H9 (cell line): ENCODE results near the gene NFKB1. TPM values are rescaled to one million over a fixed set of nuclear protein-coding genes. Genes with fewer than 3 reads are reported as not detected.

Source experiments
- DNase-seq: peaks from one replicate; pipeline ENCODE4 v3.0.0-alpha.2; 2017
- H2AFZ ChIP-seq: one replicate; pipeline ENCODE4 v1.6.1; 2013; ENCODE audit warnings: mild to moderate bottlenecking, low read length, control low read depth, moderate library complexity
- H2AK5ac ChIP-seq: 2 replicates; pipeline ENCODE4 v1.6.1; 2013; ENCODE audit warnings: low read length, control low read depth, mixed read lengths; ENCODE audit not compliant: insufficient read length
- H2BK120ac ChIP-seq: one replicate; pipeline ENCODE4 v1.6.1; 2013; ENCODE audit warnings: low read depth, mild to moderate bottlenecking, low read length, control low read depth, inconsistent platforms; ENCODE audit not compliant: poor library complexity, severe bottlenecking
- H2BK12ac ChIP-seq: 2 replicates; pipeline ENCODE4 v1.6.1; 2013; ENCODE audit warnings: low read length, control low read depth, mixed read lengths, low read depth; ENCODE audit not compliant: insufficient read length
- H2BK15ac ChIP-seq: 2 replicates; pipeline ENCODE4 v1.6.1; 2013; ENCODE audit warnings: low read depth, low read length, control low read depth
- H2BK20ac ChIP-seq: one replicate; pipeline ENCODE4 v1.6.1; 2013; ENCODE audit warnings: low read depth, mild to moderate bottlenecking, low read length, control low read depth, inconsistent platforms; ENCODE audit not compliant: poor library complexity, severe bottlenecking
- H2BK5ac ChIP-seq: 2 replicates; pipeline ENCODE4 v1.6.1; 2013; ENCODE audit warnings: low read length, control low read depth, mixed read lengths; ENCODE audit not compliant: insufficient read length
- H3K14ac ChIP-seq: 2 replicates; pipeline ENCODE4 v1.6.1; 2013; ENCODE audit warnings: low read length, control low read depth; ENCODE audit not compliant: insufficient read depth
- H3K18ac ChIP-seq: 2 replicates; pipeline ENCODE4 v1.6.1; 2013; ENCODE audit warnings: low read depth, mild to moderate bottlenecking, mixed read lengths, low read length, control low read depth; ENCODE audit not compliant: insufficient read length
- H3K23ac ChIP-seq: 2 replicates; pipeline ENCODE4 v1.6.1; 2013; ENCODE audit warnings: low read length, control low read depth, mixed read lengths, low read depth; ENCODE audit not compliant: insufficient read length
- H3K23me2 ChIP-seq: 2 replicates; pipeline ENCODE4 v1.6.1; 2013; ENCODE audit warnings: low read depth, mild to moderate bottlenecking, mixed read lengths, low read length, control low read depth; ENCODE audit not compliant: insufficient read length, poor library complexity, severe bottlenecking
- H3K27ac ChIP-seq: 2 replicates; pipeline ENCODE4 v1.5.1; 2013; ENCODE audit warnings: low read length, control low read depth, mixed read lengths, low read depth; ENCODE audit not compliant: insufficient read length
- H3K27me3 ChIP-seq: 2 replicates; pipeline ENCODE4 v1.6.1; 2013; ENCODE audit warnings: low read length, control low read depth, inconsistent platforms; ENCODE audit not compliant: insufficient read depth
- H3K4ac ChIP-seq: 2 replicates; pipeline ENCODE4 v1.6.1; 2013; ENCODE audit warnings: low read depth, mild to moderate bottlenecking, control low read depth, inconsistent platforms, low read length, moderate library complexity
- H3K4me1 ChIP-seq: 2 replicates; pipeline ENCODE4 v1.6.1; 2013; ENCODE audit warnings: low read length, control low read depth, inconsistent platforms; ENCODE audit not compliant: insufficient read depth
- H3K4me2 ChIP-seq: 2 replicates; pipeline ENCODE4 v1.6.1; 2013; ENCODE audit warnings: low read length, control low read depth, mixed read lengths; ENCODE audit not compliant: insufficient read length, insufficient read depth
- H3K56ac ChIP-seq: 2 replicates; pipeline ENCODE4 v1.6.1; 2013; ENCODE audit warnings: low read depth, mild to moderate bottlenecking, mixed read lengths, low read length, control low read depth; ENCODE audit not compliant: insufficient read length
- H3K79me1 ChIP-seq: 2 replicates; pipeline ENCODE4 v1.6.1; 2013; ENCODE audit warnings: low read depth, mild to moderate bottlenecking, moderate library complexity, low read length, control low read depth, inconsistent platforms; ENCODE audit not compliant: insufficient read depth, poor library complexity, severe bottlenecking
- H3K79me2 ChIP-seq: 2 replicates; pipeline ENCODE4 v1.6.1; 2013; ENCODE audit warnings: low read length, control low read depth, inconsistent platforms; ENCODE audit not compliant: insufficient read depth
- H3K9ac ChIP-seq: 2 replicates; pipeline ENCODE4 v1.6.1; 2013; ENCODE audit warnings: low read length, control low read depth, mixed read lengths; ENCODE audit not compliant: insufficient read length; ENCODE audit errors: extremely low read depth
- H3K9me3 ChIP-seq: one replicate; pipeline ENCODE4 v1.6.1; 2013; ENCODE audit warnings: low read depth, low read length, inconsistent platforms; ENCODE audit not compliant: control insufficient read depth
- H3T11ph ChIP-seq: one replicate; pipeline ENCODE4 v1.6.1; 2013; ENCODE audit warnings: mild to moderate bottlenecking, low read length, control low read depth, inconsistent platforms
- H4K20me1 ChIP-seq: one replicate; pipeline ENCODE4 v1.6.1; 2013; ENCODE audit not compliant: control insufficient read depth, insufficient read length, insufficient read depth
- H4K5ac ChIP-seq: 2 replicates; pipeline ENCODE4 v1.6.1; 2013; ENCODE audit warnings: low read depth, mild to moderate bottlenecking, mixed read lengths, low read length, control low read depth; ENCODE audit not compliant: insufficient read length
- H4K8ac ChIP-seq: replicated peaks from 2 replicates; pipeline ENCODE4 v1.6.1; 2013; ENCODE audit warnings: low read length, control low read depth, mixed read lengths, low read depth; ENCODE audit not compliant: insufficient read length
- H4K91ac ChIP-seq: 2 replicates; pipeline ENCODE4 v1.6.1; 2013; ENCODE audit warnings: low read depth, mild to moderate bottlenecking, moderate library complexity, mixed read lengths, low read length, control low read depth; ENCODE audit not compliant: insufficient read length
- H3K27ac Mint-ChIP-seq, 3 experiments: 2 replicates in 2 of 3; 3 replicates in 1 of 3; pipeline ENCODE4 v1.8.0; 2020 to 2021; ENCODE audit warnings: mixed read lengths in 3 of 3, mild to moderate bottlenecking in 1 of 3, moderate library complexity in 1 of 3
- H3K27me3 Mint-ChIP-seq: 2 replicates; pipeline ENCODE4 v1.8.0; 2021; ENCODE audit warnings: low read depth, mild to moderate bottlenecking, moderate library complexity, mixed read lengths
- H3K36me3 Mint-ChIP-seq, 3 experiments: 2 replicates in 2 of 3; 3 replicates in 1 of 3; pipeline ENCODE4 v1.8.0; 2020 to 2021; ENCODE audit warnings: low read depth in 3 of 3, mixed read lengths in 3 of 3; ENCODE audit not compliant: insufficient read depth in 1 of 3
- H3K4me1 Mint-ChIP-seq, 2 experiments: 2 replicates each; pipeline ENCODE4 v1.8.0; 2020; ENCODE audit warnings: mixed read lengths in 2 of 2
- H3K4me3 Mint-ChIP-seq, 2 experiments: 2 replicates in 1 of 2; 3 replicates in 1 of 2; pipeline ENCODE4 v1.8.0; 2020 to 2021; ENCODE audit warnings: mild to moderate bottlenecking in 2 of 2, mixed read lengths in 2 of 2, moderate library complexity in 1 of 2
- H3K9me3 Mint-ChIP-seq, 2 experiments: 2 replicates in 1 of 2; 3 replicates in 1 of 2; pipeline ENCODE4 v1.8.0; 2020; ENCODE audit warnings: mild to moderate bottlenecking in 2 of 2, mixed read lengths in 2 of 2, moderate library complexity in 1 of 2
- WGBS: extraction: QIAGEN DNeasy Blood & Tissue Kit; methylation state at CpG from one replicate; pipeline ENCODE4 v1.1.7; 2013; ENCODE audit warnings: missing lambda C conversion rate, low lambda C conversion rate, mixed read lengths; ENCODE audit not compliant: insufficient read length; ENCODE audit errors: extremely low coverage; 5-methylcytosine and 5-hydroxymethylcytosine counted together
- total RNA-seq: library from RNA; stranded (reverse); gene quantifications from 2 replicates; pipeline ENCODE4 v1.2.1, GENCODE V29; 2021
- TF ChIP-seq, protein P1 (sequence below): fragments of 200-600 bp; sonication (generic); conservative IDR thresholded peaks from 3 replicates; pipeline ENCODE4 v1.8.0; 2021; ENCODE audit warnings: antibody characterized with exemption, mild to moderate bottlenecking

The NFKB1 gene
- total RNA-seq, 1 experiment from 2014 or later: 5.7 TPM

DNA sequence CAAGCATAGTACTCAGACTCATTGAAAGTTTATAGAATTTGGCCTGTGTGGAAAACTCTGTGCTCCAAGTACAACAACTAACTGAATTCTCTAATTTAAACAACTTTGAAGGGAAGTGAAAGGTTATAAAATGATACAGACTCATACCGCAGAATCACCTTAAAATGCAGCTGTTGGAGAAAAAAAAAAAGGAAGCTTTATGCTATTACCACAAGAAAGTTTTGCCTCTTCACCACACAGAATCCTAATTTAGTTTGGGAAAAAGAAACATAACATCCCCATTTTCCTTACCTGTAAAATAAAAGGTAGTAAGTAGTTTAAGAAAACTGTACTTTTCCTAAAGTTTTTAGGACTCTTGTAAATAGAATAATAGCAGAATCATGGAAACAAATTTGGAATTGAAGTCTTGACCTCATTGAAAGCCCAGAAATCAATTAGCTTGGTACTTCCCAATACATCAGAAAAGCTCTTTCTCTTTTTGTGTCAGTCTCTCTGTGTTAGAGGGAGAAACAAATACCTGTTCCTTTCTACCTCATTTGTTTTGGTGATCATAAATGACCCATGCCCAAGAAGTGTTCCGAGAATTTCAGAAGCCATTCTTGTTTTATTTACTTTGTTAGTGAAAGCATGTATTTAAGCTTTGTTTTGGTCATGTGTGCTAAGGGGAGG is 78.8 kb downstream of the NFKB1 start:
- Histone ChIP-seq H2BK5ac (no peak overlapping the region), H2BK20ac (no peak overlapping the region), H3K18ac (no peak overlapping the region), H3K27ac (no peak overlapping the region), H3K9ac (no peak overlapping the region), H3K23me2 (no peaks in the 10 kb centered on the region), H2AK5ac (no peak overlapping the region), H3K14ac (no peak overlapping the region), H4K91ac (no peak overlapping the region), H3T11ph (no peak overlapping the region), H4K20me1 (no peaks in the 10 kb centered on the region), H3K4me1 (peaks cover 3% of the 10 kb centered on the region; the same call in 1 of the 2 replicates), H4K5ac (no peak overlapping the region), H2BK12ac (no peak overlapping the region), H3K56ac (no peak overlapping the region), H3K4me2 (no peak overlapping the region), H3K27me3 (no peaks in the 10 kb centered on the region), H4K8ac (no peak overlapping the region), H2BK15ac (no peak overlapping the region), H3K23ac (no peak overlapping the region), H2BK120ac (no peak overlapping the region), H3K4ac (no peak overlapping the region), H3K9me3 (no peaks in the 10 kb centered on the region), H3K79me1 (no peaks in the 10 kb centered on the region), H3K79me2 (no peaks in the 10 kb centered on the region; the same call in 1 of the 2 replicates), H2AFZ (no peak overlapping the region)
- no peaks in the 10 kb centered on the region for H3K27me3 Mint-ChIP-seq
- no peak overlapping the region for H3K27ac Mint-ChIP-seq
- no CpG with 5 or more reads among the region's 2 CpGs for WGBS
- no peaks in the 10 kb centered on the region for H3K36me3 Mint-ChIP-seq
- H3K9me3 Mint-ChIP-seq: no peaks in the 10 kb centered on the region
- H3K4me1 Mint-ChIP-seq: peaks cover 10 to 19% of the 10 kb centered on the region in 2 experiments
- no peak for DNase-seq
- H3K4me3 Mint-ChIP-seq: no peak overlapping the region
- TF ChIP-seq, protein P1, sequence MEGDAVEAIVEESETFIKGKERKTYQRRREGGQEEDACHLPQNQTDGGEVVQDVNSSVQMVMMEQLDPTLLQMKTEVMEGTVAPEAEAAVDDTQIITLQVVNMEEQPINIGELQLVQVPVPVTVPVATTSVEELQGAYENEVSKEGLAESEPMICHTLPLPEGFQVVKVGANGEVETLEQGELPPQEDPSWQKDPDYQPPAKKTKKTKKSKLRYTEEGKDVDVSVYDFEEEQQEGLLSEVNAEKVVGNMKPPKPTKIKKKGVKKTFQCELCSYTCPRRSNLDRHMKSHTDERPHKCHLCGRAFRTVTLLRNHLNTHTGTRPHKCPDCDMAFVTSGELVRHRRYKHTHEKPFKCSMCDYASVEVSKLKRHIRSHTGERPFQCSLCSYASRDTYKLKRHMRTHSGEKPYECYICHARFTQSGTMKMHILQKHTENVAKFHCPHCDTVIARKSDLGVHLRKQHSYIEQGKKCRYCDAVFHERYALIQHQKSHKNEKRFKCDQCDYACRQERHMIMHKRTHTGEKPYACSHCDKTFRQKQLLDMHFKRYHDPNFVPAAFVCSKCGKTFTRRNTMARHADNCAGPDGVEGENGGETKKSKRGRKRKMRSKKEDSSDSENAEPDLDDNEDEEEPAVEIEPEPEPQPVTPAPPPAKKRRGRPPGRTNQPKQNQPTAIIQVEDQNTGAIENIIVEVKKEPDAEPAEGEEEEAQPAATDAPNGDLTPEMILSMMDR: no peak
